Jurkat, Clone E6-1 (cell line): ENCODE measurements around the gene FAM83G.
A peak's percentile ranks its signal among the peaks of the same experiment; 100 is the strongest.

Experiments used
- DNase-seq: peaks from one replicate; pipeline ENCODE4 v3.0.0-alpha.2; 2011; ENCODE audit warnings: low read depth, low spot score
- H3K4me3 ChIP-seq: 2 replicates; pipeline ENCODE4 v1.5.1; 2011; ENCODE audit warnings: mild to moderate bottlenecking, low read length, control low read depth, moderate library complexity

FAM83G gene

GRCh38 chr17:18994631-18995030 lies 9.9 kb downstream of the FAM83G start:
- no peak for DNase-seq
- H3K4me3 ChIP-seq: no peak overlapping the region

GRCh38 chr17:18993905-18994526 lies 10.5 kb downstream of the FAM83G start:
- no peak for DNase-seq

GRCh38 chr17:18992454-18993130 lies 12.0 kb downstream of the FAM83G start:
- DNase-seq: peak; percentile 82
- no peak overlapping the region; the same call in 1 of the 2 replicates for H3K4me3 ChIP-seq

More at GRCh38 chr17:18993905-18994526, 10.5 kb downstream of the FAM83G start:
- H3K4me3 ChIP-seq: no peak overlapping the region

GRCh38 chr17:18991531-18992315 lies 12.8 kb downstream of the FAM83G start:
- no peak for DNase-seq
- H3K4me3 ChIP-seq: no peak overlapping the region

GRCh38 chr17:18990331-18990730 lies 14.2 kb downstream of the FAM83G start:
- no peak for DNase-seq

GRCh38 chr17:18988546-18989173 lies 15.9 kb downstream of the FAM83G start:
- DNase-seq: no peak

More at GRCh38 chr17:18990331-18990730, 14.2 kb downstream of the FAM83G start:
- no peak overlapping the region for H3K4me3 ChIP-seq

GRCh38 chr17:18987862-18988545 lies 16.6 kb downstream of the FAM83G start:
- H3K4me3 ChIP-seq: no peak overlapping the region
- DNase-seq: no peak

More at GRCh38 chr17:18988546-18989173, 15.9 kb downstream of the FAM83G start:
- H3K4me3 ChIP-seq: no peak overlapping the region

GRCh38 chr17:18987230-18987610 lies 17.3 kb downstream of the FAM83G start:
- DNase-seq: no peak
- no peak overlapping the region for H3K4me3 ChIP-seq

- no peak overlapping the region for H3K4me3 ChIP-seq
- peak; percentile 58 for DNase-seq
Measured at GRCh38 chr17:18986541-18987229, 17.9 kb downstream of the FAM83G start.

- H3K4me3 ChIP-seq: no peak overlapping the region
- DNase-seq: no peak
Measured at GRCh38 chr17:18985475-18985874, 19.1 kb downstream of the FAM83G start.

- DNase-seq: no peak
- no peak overlapping the region for H3K4me3 ChIP-seq
Measured at GRCh38 chr17:18984273-18985114, 20.1 kb downstream of the FAM83G start.

GRCh38 chr17:18981642-18982424 lies 22.7 kb downstream of the FAM83G start:
- no peak for DNase-seq
- no peak overlapping the region for H3K4me3 ChIP-seq

- DNase-seq: no peak
- H3K4me3 ChIP-seq: no peak overlapping the region
Measured at GRCh38 chr17:18981335-18981641, 23.3 kb downstream of the FAM83G start.

GRCh38 chr17:18980682-18981334 lies 23.8 kb downstream of the FAM83G start:
- H3K4me3 ChIP-seq: no peak overlapping the region
- DNase-seq: no peak

GRCh38 chr17:18978655-18979054 lies 25.9 kb downstream of the FAM83G start:
- no peak overlapping the region for H3K4me3 ChIP-seq
- DNase-seq: no peak

GRCh38 chr17:18978050-18978449 lies 26.5 kb downstream of the FAM83G start:
- H3K4me3 ChIP-seq: no peak overlapping the region
- DNase-seq: no peak

- no peak for DNase-seq
- H3K4me3 ChIP-seq: no peak overlapping the region
Measured at GRCh38 chr17:18977646-18978045, 26.9 kb downstream of the FAM83G start.
